ENCODE measurements around the gene SCARB1.
"Not testable (repeated sequence)": the region's sequence is repeated elsewhere in the genome, so short reads cannot be mapped to it uniquely, and the experiment has no call there.

SCARB1 gene

GRCh38 chr12:124863416-124864325 is at the start of gene SCARB1:
TSS of gene SCARB1 (minus strand) at chr12:124863864. CDS start at chr12:124863720, 144 bp downstream.
- peak; percentile 32 for DNase-seq

DNA sequence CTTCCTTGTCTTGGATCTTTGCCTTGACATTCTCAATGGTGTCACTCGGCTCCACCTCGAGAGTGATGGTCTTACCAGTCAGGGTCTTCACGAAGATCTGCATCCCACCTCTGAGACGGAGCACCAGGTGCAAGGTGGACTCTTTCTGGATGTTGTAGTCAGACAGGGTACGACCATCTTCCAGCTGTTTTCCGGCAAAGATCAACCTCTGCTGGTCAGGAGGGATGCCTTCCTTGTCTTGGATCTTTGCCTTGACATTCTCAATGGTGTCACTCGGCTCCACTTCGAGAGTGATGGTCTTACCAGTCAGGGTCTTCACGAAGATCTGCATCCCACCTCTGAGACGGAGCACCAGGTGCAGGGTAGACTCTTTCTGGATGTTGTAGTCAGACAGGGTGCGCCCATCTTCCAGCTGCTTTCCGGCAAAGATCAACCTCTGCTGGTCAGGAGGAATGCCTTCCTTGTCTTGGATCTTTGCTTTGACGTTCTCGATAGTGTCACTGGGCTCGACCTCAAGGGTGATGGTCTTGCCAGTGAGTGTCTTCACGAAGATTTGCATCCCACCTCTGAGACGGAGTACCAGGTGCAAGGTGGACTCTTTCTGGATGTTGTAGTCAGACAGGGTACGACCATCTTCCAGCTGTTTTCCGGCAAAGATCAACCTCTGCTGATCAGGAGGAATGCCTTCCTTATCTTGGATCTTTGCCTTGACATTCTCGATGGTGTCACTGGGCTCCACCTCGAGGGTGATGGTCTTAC is 49.0 kb upstream of the SCARB1 start:
- DNase-seq, result not testable (repeated sequence)

GRCh38 chr12:124911521-124911920 is 47.9 kb upstream of the SCARB1 start:
- not testable (repeated sequence) for DNase-seq

DNA sequence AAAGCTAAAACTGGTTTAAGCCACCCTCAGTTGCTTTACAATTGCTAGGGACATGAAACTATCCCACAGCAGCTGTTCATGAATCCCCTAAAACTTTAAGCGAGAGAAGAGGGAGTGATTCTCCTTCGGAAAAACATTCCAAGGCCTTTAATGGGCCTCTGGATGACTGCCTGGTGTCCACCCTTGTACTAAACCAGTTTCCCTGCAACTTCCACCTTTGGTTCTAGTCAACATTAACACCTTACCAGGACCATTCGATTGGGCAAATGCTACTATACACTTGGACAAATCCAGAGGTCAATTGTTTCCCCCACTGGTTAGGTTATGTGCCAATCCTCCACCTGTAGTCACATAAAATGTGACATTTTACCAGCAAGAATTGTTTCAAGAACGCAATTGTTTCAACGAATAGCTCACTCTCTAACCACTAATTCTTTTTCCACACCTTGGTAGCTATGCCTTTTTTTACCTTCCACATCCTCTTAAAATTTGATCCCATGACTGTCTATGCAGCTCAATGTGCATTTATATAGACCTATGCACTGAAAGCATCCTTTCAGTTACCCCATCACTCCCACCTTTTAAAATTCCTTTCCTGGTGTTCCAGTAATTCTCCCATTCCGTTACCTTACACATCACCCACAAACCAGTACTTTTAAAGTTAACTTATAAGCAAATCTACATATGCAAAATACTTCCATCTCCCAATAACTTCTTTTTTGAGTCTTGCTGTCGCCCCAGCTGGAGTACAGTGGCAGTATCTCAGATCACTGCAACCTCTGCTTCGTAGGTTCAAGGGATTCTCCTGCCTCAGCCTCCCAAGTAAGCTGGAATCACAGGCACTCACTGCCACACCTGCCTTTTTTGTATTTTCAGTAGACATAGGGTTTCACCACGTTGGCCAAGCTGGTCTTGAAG is 47.2 kb upstream of the SCARB1 start:
- DNase-seq, result no peak

- DNase-seq, result no peak
These were observed 46.3 kb upstream of the SCARB1 start for GRCh38 chr12:124909831-124910560.

DNA sequence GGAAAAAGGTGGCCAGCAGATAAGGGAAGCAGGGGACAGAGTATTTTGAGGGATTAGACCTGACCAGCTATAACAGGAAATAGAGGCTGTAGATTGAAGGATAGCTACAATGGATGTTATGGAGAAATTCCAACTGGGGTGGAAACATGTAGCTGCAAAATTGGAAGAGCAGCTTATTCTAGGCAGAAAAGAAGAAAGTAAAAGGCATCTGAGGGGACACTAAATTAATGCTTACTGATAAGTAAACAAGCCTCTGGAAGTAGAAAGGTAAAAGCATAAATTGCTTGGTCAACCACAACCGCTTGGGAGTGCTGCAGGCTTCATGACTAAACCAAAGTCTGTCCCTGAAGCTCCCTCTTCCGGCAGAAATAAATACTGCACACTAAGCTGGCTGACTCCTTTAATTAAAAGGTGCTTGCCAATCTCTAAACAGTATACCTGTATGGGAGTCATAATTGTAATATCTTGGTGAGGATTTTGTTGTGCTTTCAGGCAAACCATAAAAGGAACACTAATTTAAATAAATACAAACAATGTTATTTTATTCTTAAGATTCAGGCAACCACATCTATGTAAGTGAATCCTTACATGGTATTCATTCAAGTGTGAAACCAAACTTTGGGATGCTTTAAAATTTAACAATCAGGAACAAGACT is 43.1 kb upstream of the SCARB1 start:
- DNase-seq, result no peak

DNA sequence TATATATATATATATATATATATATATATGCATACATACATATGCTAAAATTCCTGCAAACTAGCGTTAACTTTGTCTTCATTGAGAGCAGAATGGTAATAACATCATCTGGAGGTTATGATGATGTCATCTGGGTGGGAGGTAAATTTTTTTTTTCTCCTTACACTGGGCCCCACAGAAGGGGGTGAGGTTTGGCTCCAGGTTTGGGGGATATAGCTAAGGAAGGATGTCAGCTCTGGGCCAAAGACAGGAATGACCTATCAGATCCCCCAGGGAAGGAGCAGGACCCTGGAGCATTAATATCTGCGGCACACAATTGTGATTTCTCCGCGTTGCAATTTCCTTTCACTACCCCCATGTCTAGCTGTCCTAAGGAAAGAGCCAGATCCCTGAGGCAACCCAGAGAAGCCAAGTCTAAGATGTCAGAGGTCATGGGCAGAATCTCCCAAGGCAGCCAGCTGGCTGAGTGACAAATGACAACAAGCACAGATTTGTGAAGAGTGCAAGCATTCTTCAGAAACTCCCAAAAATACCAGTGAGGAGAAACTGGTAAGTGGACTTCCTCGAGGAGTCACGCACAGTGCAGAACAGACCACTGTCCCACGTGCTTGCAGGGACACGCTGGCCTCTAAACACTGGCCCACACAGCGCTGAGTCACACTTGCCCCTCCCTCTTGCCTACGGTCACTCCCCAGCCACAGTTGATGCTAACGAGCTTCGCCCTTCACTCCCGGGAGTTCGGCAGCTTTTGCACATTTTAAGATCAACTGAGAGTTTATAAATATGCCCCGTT is 40.8 kb upstream of the SCARB1 start:
- no peak for DNase-seq

GRCh38 chr12:124902916-124903315 is 39.3 kb upstream of the SCARB1 start:
- no peak for DNase-seq

DNA sequence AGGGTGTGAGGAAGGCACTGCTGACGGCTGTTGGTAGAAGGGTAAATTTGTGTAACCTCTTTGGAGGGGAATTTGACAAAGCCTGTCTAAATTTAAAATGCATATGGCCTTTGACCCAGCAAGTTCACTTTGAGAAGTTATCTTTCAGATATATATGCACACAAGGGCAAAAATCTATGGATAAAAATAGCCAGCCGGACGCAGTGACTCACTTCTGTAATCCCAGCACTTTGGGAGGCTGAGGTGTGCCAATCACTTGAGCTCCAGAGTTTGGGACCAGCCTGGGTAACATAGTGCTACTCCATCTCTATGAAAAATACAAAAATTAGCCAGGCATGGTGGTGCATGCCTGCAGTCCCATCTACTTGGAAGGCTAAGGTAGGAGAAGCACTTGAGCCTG is 37.3 kb upstream of the SCARB1 start:
- DNase-seq, result no peak

DNA sequence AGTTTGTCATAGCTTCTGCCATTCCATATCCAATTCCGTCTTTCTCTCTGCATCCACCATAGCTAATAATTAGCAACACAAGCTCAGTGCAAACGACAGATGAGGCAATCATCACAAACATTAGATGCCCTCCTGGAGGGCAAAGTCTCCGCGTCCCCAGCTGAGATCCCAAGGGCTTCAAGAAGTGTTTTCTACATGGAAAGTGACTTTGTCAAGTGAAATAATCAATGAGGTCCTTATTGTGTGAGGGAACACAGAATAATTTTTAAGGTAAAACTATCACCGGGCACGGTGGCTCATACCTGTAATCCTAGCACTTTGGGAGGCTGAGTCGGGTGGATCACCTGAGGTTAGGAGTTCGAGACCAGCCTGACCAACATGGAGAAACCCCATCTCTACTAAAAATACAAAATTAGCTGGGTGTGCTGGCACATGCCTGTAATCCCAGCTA is 36.7 kb upstream of the SCARB1 start:
- DNase-seq, result not testable (repeated sequence)

- no peak for DNase-seq
These were observed 35.2 kb upstream of the SCARB1 start for GRCh38 chr12:124898923-124899294.

DNA sequence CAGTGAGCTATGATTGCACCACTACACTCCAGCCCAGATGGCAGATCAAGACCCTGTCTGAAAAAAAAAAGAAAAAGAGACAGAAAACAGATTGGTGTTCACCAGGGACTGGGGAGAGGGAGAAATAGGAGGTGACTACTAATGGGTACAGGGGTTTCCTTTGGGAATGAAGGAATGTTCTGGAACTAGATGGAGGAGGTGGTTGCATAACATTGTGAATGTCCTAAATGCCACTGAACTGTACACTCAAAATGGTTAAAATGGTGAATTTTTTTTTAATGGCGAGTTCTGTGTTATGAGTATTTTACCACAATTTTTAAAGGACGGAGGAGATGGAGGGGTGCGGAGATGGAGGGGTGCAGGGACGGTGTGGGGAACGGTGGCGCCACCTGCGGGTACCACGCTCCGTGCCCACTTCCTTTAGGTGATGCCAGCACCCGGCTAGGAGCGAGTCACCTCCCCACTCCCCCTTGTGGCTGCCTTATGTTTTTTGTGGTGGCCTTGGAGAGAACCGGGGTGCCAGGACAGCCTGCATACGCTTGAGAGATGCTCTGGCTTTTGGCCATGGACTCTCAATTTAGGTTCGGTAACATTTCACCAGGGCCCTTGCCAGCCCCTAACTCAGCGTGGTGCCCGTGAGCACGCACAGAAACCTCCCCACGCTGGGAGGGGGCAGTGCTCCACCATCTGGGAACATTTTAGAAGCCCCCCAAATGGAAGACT is 34.7 kb upstream of the SCARB1 start:
- DNase-seq, result no peak

DNA sequence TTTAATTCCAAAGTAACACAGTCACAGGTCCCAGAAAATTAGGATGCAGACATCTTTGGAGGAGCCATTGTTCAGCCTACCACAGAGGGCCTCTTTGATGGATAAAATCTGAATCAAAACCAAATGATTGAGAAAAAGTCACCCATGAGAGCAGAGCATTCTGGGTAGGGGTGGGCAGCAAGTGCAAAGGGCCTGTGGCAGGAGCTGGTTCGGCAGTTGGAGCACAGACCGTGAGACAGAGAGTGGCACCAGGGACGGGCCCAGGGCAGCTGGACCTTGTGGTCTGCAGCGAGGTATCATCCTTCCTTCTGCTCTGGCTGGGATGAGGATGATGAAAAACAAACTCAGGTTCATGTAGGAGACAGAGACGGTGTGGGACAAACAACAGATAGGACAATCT is 32.8 kb upstream of the SCARB1 start:
- no peak for DNase-seq

- DNase-seq, result no peak
These were observed 30.3 kb upstream of the SCARB1 start for GRCh38 chr12:124893792-124894516.

- no peak for DNase-seq
These were observed 24.6 kb upstream of the SCARB1 start for GRCh38 chr12:124888260-124888659.

DNA sequence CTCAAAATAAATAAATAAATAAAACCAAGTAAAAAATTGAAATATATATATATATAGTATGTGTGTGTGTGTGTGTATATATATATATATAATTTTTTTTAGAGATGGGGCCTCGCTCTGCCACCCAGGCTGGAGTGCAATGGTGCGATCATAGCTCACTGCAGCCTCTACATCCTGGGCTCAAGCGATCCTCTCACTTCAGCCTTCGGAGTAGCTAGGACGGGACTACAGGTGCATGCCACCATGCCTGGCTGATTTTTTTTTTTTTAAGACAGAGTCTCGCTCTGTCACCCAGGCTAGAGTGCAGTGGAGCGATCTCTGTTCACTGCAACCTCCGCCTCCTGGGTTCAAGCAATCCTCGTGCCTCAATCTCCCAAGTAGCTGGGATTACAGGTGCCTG is 24.1 kb upstream of the SCARB1 start:
- not testable (repeated sequence) for DNase-seq

DNA sequence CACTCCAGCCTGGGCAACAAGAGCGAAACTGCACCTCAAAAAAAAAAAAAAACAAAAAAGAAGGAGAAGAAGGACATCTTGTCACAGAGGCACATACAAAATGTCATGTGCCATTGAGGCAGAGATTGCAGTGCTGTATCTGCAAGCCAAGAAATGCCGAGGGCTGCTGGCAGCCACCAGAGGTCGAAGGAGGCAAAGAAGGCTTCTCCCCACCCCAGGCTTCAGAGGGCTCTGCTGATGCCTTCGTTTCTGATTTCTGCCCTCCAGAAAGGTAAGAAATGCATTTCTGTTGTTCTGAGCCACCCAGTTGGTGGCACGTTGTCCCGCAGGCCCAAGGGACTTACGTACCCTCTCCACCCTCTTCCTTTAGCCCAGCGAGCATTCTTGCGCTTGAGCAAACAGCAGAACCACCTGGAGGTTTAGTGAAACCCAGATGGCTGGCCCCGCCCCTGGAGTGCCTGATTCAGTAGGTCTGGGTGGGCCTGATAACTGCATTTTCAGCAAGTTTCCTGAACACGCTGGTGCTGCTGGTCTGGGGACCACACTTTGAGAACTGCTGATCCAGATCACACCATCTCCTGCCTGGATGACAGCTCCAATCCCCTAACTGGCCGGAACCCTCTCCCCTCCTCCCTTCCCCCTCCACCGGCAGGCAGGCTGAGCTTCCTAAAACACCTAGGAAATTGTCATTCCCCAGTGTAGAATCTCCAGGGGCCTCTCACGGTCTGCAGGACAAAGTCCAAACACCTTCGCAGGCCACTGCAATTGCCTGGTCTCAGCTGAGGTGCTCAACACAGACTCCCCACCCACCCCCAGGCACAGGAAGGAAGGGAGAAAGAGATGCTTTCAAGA is 21.1 kb upstream of the SCARB1 start:
- peak; percentile 61 for DNase-seq
